Erythroblast (primary cell): ENCODE measurements around the gene DENND2A.

Source experiments
- GATA1 ChIP-seq: IDR thresholded peaks from 2 replicates; pipeline ENCODE4 v1.6.1; 2011; ENCODE audit warnings: low read depth, mild to moderate bottlenecking, control low read depth, low read length, moderate library complexity
- POLR2A ChIP-seq: IDR thresholded peaks from 2 replicates; pipeline ENCODE4 v1.6.1; 2011; ENCODE audit warnings: mild to moderate bottlenecking, low read length

DNA sequence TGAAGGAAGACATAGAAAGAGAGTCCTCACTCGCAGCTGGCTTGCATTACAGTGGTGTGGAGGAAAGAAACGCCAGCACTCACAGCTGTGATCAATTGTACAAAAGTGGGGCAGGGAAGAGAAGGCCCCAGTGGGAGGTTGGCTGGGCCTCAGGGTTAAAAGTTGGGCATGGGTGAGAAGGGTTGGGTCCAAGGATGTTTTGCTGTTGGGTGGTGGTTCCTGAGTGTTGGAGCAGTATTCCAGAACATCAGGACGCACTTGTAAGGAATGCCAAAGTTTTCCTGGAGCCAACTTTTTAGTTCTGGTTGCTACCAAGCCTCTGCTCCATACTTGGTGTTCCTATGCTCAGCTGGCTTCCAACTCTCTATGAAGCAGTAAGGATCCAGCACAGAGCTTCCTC, 105.9 kb downstream of the DENND2A start:
- TF ChIP-seq POLR2A, result no peak
- TF ChIP-seq GATA1, result no peak
